K562 (cell line): ENCODE measurements around the gene REEP6. TPM values are rescaled to one million over a fixed set of nuclear protein-coding genes. Genes with fewer than 3 reads are reported as not detected.
A peak's percentile ranks its signal among the peaks of the same experiment; 100 is the strongest.

ENCODE experiments used
- BDP1 ChIP-seq: IDR thresholded peaks from 3 replicates; pipeline ENCODE4 v1.6.1; 2011; ENCODE audit not compliant: insufficient read length, insufficient read depth
- CAMTA2 ChIP-seq: fragments of 250-450 bp; sonication (Bioruptor Pico); conservative IDR thresholded peaks from 2 replicates; pipeline ENCODE4 v1.5.1; 2022
- CHCHD3 ChIP-seq: fragments of 250-450 bp; sonication (Bioruptor Pico); IDR thresholded peaks from 2 replicates; pipeline ENCODE4 v2.1.2; 2022; ENCODE audit warnings: mild to moderate bottlenecking
- DPF2 ChIP-seq: fragments of 450-650 bp; IDR thresholded peaks from 2 replicates; pipeline ENCODE4 v1.6.1; 2016
- EP300 ChIP-seq: IDR thresholded peaks from 2 replicates; pipeline ENCODE4 v1.6.1; 2012; ENCODE audit warnings: low read length, improper control_type of control experiment
- ETS2 ChIP-seq: IDR thresholded peaks from 2 replicates; pipeline ENCODE4 v1.6.1; 2016; ENCODE audit warnings: borderline replicate concordance, missing genetic modification characterization, mild to moderate bottlenecking, moderate library complexity, missing compliant biosample characterization; ENCODE audit not compliant: poor library complexity, severe bottlenecking
- FIP1L1 ChIP-seq: fragments of 200-400 bp; formaldehyde crosslinking; IDR thresholded peaks from 2 replicates; pipeline ENCODE4 v1.6.1; 2018; ENCODE audit warnings: mild to moderate bottlenecking, low read depth, low read length; ENCODE audit not compliant: poor library complexity, severe bottlenecking
- HNRNPK ChIP-seq: fragments of 200-400 bp; formaldehyde crosslinking; IDR thresholded peaks from one replicate; pipeline ENCODE4 v1.6.1; 2018; ENCODE audit warnings: mild to moderate bottlenecking, low read depth, low read length; ENCODE audit not compliant: poor library complexity, severe bottlenecking
- NFRKB ChIP-seq: fragments of 450-650 bp; IDR thresholded peaks from 2 replicates; pipeline ENCODE4 v1.6.1; 2016; ENCODE audit warnings: low read depth
- NFYB ChIP-seq: IDR thresholded peaks from 2 replicates; pipeline ENCODE4 v1.6.1; 2011; ENCODE audit warnings: mild to moderate bottlenecking, moderate library complexity; ENCODE audit not compliant: insufficient read length; ENCODE audit errors: extremely low read depth
- RCOR1 ChIP-seq, 2 experiments: IDR thresholded peaks; 2 replicates each; pipeline ENCODE4 v1.6.1; 2012; ENCODE audit warnings: low read depth in 2 of 2, low read length in 2 of 2, borderline replicate concordance in 1 of 2, improper control_type of control experiment in 1 of 2
- RHOXF2B ChIP-seq: fragments of 250-450 bp; sonication (Bioruptor Pico); conservative IDR thresholded peaks from 2 replicates; pipeline ENCODE4 v1.5.1; 2021
- SAFB ChIP-seq: fragments of 200-400 bp; formaldehyde crosslinking; IDR thresholded peaks from 2 replicates; pipeline ENCODE4 v1.6.1; 2017; ENCODE audit warnings: low read depth, low read length, borderline replicate concordance
- SP2 ChIP-seq: IDR thresholded peaks from 2 replicates; pipeline ENCODE4 v1.6.1; 2011; ENCODE audit warnings: mild to moderate bottlenecking, low read depth, low read length, moderate library complexity; ENCODE audit not compliant: poor library complexity, severe bottlenecking; ENCODE audit errors: extremely low read depth
- SREBF1 ChIP-seq: fragments of 150-350 bp; IDR thresholded peaks from 2 replicates; pipeline ENCODE4 v1.6.1; 2014; ENCODE audit warnings: antibody characterized with exemption, low read depth, low read length, borderline replicate concordance
- UBTF ChIP-seq, 2 experiments: IDR thresholded peaks; 2 replicates each; pipeline ENCODE4 v1.6.1; 2012; ENCODE audit warnings: improper control_type of control experiment in 2 of 2, low read depth in 2 of 2, low read length in 2 of 2, borderline replicate concordance in 1 of 2
- ZFP30 ChIP-seq: fragments of 250-450 bp; sonication (Bioruptor Pico); IDR thresholded peaks from 2 replicates; pipeline ENCODE4 v1.8.0; 2022; ENCODE audit warnings: moderate library complexity, mild to moderate bottlenecking, inconsistent platforms, borderline replicate concordance
- ZFPM2 ChIP-seq: fragments of 250-450 bp; sonication (Bioruptor Pico); IDR thresholded peaks from 2 replicates; pipeline ENCODE4 v1.5.1; 2022; ENCODE audit warnings: mild to moderate bottlenecking
- ZNF263 ChIP-seq: sonication (generic); formaldehyde crosslinking; IDR thresholded peaks from 2 replicates; pipeline ENCODE4 v1.8.0; 2022; ENCODE audit warnings: mild to moderate bottlenecking, missing genetic modification reagents, borderline replicate concordance
- ZNF41 ChIP-seq: fragments of 250-450 bp; sonication (Bioruptor Pico); conservative IDR thresholded peaks from 2 replicates; pipeline ENCODE4 v1.4.0; 2020; ENCODE audit warnings: mild to moderate bottlenecking
- ZNF644 ChIP-seq: fragments of 200-800 bp; sonication (Bioruptor generic); IDR thresholded peaks from 2 replicates; pipeline ENCODE4 v1.6.1; 2016; ENCODE audit warnings: low read depth, missing genetic modification characterization, missing compliant biosample characterization
- ZNF75A ChIP-seq: fragments of 450-650 bp; formaldehyde crosslinking; IDR thresholded peaks from 2 replicates; pipeline ENCODE4 v1.4.0; 2020; ENCODE audit warnings: mild to moderate bottlenecking
- polyA plus RNA-seq, 8 experiments: library from polyadenylated mRNA; depleted of rRNA in 4 of 8; stranded (reverse) in 5 of 8; unstranded in 3 of 8; fragments of >200 nt; fragmentation: Nextera tagmentation in 2 of 8; fragmentation: Illumina TruSeq in 1 of 8; extraction: Ambion mirVana in 2 of 8; extraction: Trizol in 1 of 8; gene quantifications; 2 replicates each; pipeline versions ENCODE4 v1.2.1 to v1.2.3, GENCODE V29; 2011 to 2014; ENCODE audit warnings: inconsistent platforms in 1 of 8, missing spikeins in 1 of 8
- total RNA-seq, 7 experiments: library from RNA; depleted of rRNA in 6 of 7; stranded (reverse); fragments of >200 nt in 6 of 7; fragmentation: Illumina TruSeq in 2 of 7; extraction: Trizol in 2 of 7; gene quantifications; 2 replicates each; pipeline versions ENCODE4 v1.2.1 to v1.2.3, GENCODE V29; 2011 to 2021; ENCODE audit warnings: low replicate concordance in 1 of 7
- TF ChIP-seq, protein P1 (sequence below): fragments of 250-450 bp; sonication (Bioruptor Pico); IDR thresholded peaks from 2 replicates; pipeline ENCODE4 v1.4.0; 2020; ENCODE audit warnings: mild to moderate bottlenecking, moderate library complexity
- TF ChIP-seq, protein P2 (sequence below), 2 experiments: fragments of 250-450 bp in 1 of 2; fragments of 450-650 bp in 1 of 2; sonication (Bioruptor Pico) in 1 of 2; IDR thresholded peaks; 2 replicates each; pipeline versions ENCODE4 v1.6.1 to v1.8.0; 2016 to 2021; ENCODE audit warnings: mild to moderate bottlenecking in 2 of 2, moderate library complexity in 2 of 2, missing compliant biosample characterization in 1 of 2, missing genetic modification characterization in 1 of 2

REEP6 gene
- total and polyA plus RNA-seq, 9 of the 15 experiments (the other 6 are each of a cell fraction or from before 2014, with no cell fraction given), result 1.2 to 64.2 (median 12.7) TPM

DNA sequence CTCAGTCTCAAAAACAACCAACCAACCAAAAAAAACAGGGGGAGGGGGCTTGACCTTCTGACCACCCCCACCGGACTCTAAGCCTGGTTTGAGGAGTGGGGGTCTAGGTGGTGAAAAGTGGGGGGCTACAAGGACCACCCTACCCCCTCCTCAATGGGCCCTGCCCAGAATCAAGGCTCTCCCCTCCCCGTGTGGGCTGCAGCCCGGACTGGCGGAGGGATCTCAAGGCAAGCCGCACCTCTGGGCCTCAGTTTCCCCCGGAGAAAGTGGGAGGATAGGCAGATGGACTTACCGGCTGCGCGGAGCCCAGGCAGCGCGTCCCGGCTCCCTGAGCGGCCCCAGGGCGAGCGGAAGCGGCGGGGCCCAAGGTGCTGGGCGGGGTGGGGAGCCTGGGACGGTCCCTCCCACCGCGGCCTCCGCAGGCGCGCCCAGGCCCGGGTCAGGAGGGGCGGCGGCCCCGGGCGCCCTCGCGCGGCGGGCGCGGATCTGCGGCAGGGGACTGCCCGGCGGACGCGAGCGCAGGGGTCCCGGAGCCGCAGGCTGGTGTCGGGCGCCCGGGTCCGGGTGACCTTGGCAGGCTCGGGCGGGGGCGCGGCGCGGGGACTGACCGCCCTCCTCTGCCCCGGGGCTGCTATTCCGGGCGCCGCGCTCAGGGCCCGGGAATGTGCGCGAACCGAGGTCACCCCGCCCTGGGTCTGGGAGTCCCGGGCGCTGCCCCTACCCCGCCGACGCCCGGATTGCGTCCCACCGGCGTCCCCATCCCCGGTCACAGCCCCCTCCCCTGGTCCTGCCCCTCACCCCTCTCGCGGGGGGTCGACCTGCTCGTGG, 21.9 kb downstream of the REEP6 start, which contains the start of gene ADAMTSL5 (continued):
- TF ChIP-seq ZNF263 (no peak), RHOXF2B (CRISPR knock-in tag) (no peak), ZFPM2 (no peak), EP300 (0 out of 2 replicates have a peak, but pooled peaks have one; percentile 22), ETS2 (tag) (no peak), NFRKB (no peak), ZFP30 (CRISPR knock-in tag) (no peak), RCOR1 (IDR thresholded peaks at IDR 0.05; ENCODE audit: borderline replicate concordance in 1 of 2, low read depth in 2 of 2, low read length in 2 of 2) (peak; percentile 60 to 88; a peak in 3 of 4 replicates), ZNF75A (no peak), DPF2 (no peak), SP2 (no peak), FIP1L1 (no peak), UBTF (IDR thresholded peaks at IDR 0.05; ENCODE audit: borderline replicate concordance in 1 of 2, low read depth in 2 of 2, low read length in 2 of 2) (no peak; a peak in 1 of 4 replicates), NFYB (no peak), CAMTA2 (CRISPR knock-in tag) (no peak), CHCHD3 (no peak), ZNF644 (no peak), HNRNPK (no peak), SAFB (no peak), BDP1 (no peak), ZNF41 (CRISPR knock-in tag) (no peak), SREBF1 (no peak)
- TF ChIP-seq, protein P1, sequence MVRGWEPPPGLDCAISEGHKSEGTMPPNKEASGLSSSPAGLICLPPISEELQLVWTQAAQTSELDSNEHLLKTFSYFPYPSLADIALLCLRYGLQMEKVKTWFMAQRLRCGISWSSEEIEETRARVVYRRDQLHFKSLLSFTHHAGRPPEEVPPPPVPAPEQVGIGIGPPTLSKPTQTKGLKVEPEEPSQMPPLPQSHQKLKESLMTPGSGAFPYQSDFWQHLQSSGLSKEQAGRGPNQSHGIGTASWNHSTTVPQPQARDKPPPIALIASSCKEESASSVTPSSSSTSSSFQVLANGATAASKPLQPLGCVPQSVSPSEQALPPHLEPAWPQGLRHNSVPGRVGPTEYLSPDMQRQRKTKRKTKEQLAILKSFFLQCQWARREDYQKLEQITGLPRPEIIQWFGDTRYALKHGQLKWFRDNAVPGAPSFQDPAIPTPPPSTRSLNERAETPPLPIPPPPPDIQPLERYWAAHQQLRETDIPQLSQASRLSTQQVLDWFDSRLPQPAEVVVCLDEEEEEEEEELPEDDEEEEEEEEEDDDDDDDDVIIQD (CRISPR knock-in tag), result no peak
- TF ChIP-seq, protein P2, sequence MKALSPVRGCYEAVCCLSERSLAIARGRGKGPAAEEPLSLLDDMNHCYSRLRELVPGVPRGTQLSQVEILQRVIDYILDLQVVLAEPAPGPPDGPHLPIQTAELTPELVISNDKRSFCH (CRISPR knock-in tag; IDR thresholded peaks at IDR 0.05), result no peak
- TF ChIP-seq, protein P2 (tag; IDR thresholded peaks at IDR 0.05), result peak; percentile 35; the same call in 1 of the 2 replicates
